Measurements from ENCODE around the gene PTPRN2.

PTPRN2 gene

GRCh38 chr7:158022601-158023000, 565.0 kb downstream of the PTPRN2 start:
- no peak for DNase-seq (ENCODE audit: low read depth)

DNA sequence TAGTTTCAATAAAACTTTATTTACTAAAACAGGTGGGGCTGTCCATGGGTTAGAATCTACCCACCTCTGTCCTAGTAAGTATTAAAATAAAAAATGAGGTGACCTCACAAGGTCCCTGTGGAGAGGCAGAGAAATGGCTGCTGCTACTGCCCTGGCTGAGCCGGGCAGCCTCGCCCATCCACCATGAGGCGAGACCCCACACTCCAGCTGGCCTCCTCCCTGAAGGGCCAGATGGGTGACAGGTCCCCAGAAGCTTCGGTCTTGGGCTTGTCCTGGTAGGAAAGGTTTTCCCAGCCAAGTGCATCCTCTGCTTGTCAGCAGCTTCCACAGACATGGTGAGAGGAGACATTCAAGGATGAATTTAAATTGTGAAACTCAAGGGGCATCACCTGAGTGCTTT, 565.8 kb downstream of the PTPRN2 start:
- TF ChIP-seq, protein P1, sequence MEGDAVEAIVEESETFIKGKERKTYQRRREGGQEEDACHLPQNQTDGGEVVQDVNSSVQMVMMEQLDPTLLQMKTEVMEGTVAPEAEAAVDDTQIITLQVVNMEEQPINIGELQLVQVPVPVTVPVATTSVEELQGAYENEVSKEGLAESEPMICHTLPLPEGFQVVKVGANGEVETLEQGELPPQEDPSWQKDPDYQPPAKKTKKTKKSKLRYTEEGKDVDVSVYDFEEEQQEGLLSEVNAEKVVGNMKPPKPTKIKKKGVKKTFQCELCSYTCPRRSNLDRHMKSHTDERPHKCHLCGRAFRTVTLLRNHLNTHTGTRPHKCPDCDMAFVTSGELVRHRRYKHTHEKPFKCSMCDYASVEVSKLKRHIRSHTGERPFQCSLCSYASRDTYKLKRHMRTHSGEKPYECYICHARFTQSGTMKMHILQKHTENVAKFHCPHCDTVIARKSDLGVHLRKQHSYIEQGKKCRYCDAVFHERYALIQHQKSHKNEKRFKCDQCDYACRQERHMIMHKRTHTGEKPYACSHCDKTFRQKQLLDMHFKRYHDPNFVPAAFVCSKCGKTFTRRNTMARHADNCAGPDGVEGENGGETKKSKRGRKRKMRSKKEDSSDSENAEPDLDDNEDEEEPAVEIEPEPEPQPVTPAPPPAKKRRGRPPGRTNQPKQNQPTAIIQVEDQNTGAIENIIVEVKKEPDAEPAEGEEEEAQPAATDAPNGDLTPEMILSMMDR (IDR thresholded peaks at IDR 0.05; ENCODE audit: control insufficient read depth, extremely low read depth, insufficient read depth): no peak
- no peak overlapping the region for H3K4me3 ChIP-seq (ENCODE audit: low read depth, low read length)
- DNase-seq (ENCODE audit: low read depth): no peak

More at GRCh38 chr7:158022601-158023000, 565.0 kb downstream of the PTPRN2 start:
- TF ChIP-seq, protein P1 (IDR thresholded peaks at IDR 0.05; ENCODE audit: control insufficient read depth, extremely low read depth, insufficient read depth): no peak
- no peak overlapping the region for H3K4me3 ChIP-seq (ENCODE audit: low read depth, low read length)

DNA sequence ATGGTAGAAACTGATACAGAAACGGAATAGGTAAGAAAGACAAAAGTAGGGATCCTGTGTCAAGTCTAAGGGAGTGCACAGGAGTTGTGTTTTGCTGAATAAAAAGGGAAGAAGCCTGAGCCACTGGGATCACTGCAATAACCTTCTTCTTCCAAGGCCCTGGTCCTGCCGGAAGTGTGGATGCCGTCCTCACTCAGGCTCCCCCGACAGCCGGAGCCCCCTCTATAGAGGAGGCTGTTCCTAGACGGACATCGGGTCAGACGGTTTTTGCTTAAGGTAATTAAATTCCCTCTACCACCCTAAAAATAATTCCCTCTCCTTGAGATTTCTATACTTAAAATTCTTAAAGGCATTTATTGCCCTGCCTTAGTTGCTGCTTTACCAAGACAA, 566.9 kb downstream of the PTPRN2 start:
- TF ChIP-seq, protein P1 (IDR thresholded peaks at IDR 0.05; ENCODE audit: control insufficient read depth, extremely low read depth, insufficient read depth): no peak
- no peak for DNase-seq (ENCODE audit: low read depth)
- H3K4me3 ChIP-seq (ENCODE audit: low read depth, low read length): no peak overlapping the region

- no peak for DNase-seq (ENCODE audit: low read depth)
- TF ChIP-seq, protein P1 (IDR thresholded peaks at IDR 0.05; ENCODE audit: control insufficient read depth, extremely low read depth, insufficient read depth): no peak
- H3K4me3 ChIP-seq (ENCODE audit: low read depth, low read length): no peak overlapping the region
Observed at GRCh38 chr7:158019726-158020705, 567.6 kb downstream of the PTPRN2 start.

GRCh38 chr7:158018971-158019645, 568.5 kb downstream of the PTPRN2 start:
- DNase-seq (ENCODE audit: low read depth): no peak
- H3K4me3 ChIP-seq (ENCODE audit: low read depth, low read length): no peak overlapping the region
- TF ChIP-seq, protein P1 (IDR thresholded peaks at IDR 0.05; ENCODE audit: control insufficient read depth, extremely low read depth, insufficient read depth): no peak

GRCh38 chr7:158018098-158018762, 569.4 kb downstream of the PTPRN2 start:
- TF ChIP-seq, protein P1 (IDR thresholded peaks at IDR 0.05; ENCODE audit: control insufficient read depth, extremely low read depth, insufficient read depth): no peak
- DNase-seq (ENCODE audit: low read depth): no peak
- no peak overlapping the region for H3K4me3 ChIP-seq (ENCODE audit: low read depth, low read length)

All from LNCaP clone FGC (cell line).